Measurements from ENCODE around the gene TNS3.
"Not testable (repeated sequence)": the region's sequence is repeated elsewhere in the genome, so short reads cannot be mapped to it uniquely, and the experiment has no call there.

The TNS3 gene

DNA sequence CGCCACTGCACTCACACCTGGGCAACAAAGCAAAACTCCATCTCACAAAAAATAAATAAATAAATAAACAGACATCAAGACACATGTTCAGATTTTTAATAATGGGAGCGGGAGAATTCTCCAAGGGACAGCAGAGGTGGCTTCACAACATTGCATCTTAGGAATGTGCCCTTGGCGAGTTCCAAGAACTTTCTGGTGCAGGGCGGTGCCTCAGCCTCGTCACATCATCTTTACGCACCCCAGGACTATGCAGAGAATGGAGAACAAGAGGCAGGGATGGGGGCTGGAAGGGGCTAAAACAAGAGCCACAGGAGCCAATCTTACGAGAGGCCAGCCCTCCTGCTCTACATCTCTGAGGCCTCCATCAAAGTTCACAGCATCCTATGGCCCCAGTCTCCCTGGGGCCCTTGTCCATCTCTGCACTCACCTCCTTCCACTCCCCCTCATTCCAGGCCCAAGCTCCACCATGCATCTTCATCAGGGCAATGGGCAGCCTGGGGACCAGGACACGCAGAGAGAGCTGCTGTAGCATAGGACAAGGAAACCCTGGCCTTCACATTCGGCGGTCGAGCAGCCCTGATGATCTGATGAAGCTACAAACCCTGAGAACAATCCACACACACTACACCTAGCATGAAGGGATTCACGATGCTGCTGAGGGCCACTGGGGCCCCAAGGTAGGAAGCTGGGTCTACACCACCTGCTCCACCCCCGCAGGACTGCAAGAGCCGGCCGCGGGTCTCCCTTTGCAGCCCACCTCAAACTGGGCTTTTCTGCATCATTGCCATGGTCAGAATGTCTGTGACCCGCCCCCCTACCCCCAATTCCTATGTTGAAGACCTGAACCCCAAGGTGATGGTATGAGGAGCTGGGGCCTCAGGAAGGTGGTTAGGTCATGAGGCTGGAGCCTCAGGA lies 22.3 kb downstream of the TNS3 start:
- no peak for DNase-seq

DNA sequence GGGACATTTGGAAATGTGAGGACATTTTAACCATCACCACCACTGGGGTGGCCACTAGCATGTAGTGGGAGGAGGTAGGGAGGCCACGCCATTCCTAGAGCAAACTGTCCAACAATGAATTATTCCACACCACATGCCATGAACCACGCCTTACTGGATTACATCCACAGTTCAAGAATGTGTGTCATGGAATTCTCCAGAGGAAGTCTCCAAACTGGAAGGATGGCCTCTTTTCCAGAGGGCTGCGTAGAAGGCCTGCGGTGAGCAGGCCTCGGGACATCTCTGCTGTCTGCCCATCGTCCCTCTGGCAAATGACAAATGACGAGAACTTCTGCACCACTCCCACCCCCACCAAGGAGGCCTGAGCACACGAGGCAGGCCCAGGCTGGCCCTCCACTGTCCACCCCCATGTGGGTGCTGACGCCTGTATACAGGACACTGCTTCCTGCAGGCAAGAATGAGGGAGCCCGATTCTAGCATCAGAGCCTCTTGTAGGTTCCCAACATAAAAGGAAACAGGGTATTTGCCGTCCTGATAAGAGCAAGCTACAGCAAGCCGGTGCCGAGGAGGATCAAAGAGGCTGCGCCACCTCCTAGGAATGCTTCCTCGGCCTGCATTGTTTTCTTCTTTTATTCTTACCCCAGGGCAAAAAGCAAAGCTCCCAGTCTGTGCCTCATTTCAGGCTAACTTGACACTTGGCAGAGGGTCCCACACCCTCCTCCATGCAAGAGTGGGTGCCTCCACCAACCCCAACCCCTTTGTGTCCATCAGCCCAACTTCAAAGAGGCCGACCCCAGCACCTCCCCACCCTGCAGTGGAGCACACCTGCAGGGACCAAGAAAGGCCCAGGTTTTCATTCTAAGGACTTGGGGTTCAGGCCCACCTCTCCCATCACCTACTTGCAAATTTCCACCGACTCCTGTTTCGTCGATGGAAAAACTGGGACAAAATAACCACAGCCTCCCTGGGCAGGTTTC lies 23.9 kb downstream of the TNS3 start:
- no peak for DNase-seq

DNA sequence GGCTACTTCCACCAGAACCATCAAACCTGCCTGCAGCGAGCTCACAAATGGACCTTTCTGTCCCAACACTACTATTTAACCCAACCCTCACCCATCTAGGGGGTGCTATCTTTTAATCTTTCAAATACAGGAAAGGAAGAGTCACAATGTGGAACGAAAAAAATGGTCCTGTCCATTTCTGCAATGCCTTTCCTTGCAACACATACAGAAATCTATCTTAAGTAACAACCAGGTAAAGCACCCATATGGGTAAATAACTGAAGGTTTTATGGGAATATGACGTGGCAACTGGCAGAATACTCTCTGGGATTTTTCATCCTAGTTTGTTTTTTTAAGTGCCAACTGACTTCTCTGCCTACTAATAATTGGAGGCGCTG lies 24.6 kb downstream of the TNS3 start:
- DNase-seq, result no peak

- DNase-seq, result no peak
Observed at GRCh38 chr7:47556511-47557180, 25.3 kb downstream of the TNS3 start.

DNA sequence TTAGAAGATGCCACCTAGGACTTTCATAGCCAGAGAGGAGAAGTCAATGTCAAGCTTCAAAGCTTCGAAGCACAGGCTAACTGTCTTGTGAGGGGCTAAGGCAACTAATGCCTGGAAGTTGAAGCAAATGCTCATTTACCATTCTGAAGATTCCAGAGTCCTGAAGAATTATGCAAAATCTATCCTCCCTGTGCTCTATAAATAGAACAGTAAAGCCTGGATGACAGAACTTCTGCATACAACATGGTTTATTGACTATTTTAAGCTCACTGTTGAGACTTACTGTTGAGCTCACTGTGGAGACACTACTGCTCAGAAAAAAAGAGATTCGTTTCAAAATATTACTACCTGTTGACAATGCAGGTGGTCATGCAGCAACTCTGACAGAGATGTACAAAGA lies 28.6 kb downstream of the TNS3 start:
- DNase-seq, result no peak

DNA sequence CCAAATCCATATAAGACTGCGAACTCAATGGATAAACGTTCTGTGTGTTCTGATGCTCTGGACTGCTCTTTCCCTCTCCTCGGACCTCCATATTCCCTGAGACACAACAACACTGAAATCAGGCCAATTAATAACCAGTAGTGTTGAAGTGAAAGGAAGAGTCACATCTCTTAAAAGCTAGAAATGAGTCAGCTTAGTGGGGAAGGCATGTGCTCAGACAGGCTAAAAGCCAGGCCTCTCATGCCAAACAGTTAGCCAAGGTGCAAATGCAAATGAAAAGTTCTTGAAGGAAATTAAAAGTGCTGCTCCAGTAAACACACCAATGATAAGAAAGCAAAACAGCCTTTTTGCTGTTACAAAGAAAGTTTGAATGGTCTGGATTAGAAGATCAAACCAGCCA lies 29.3 kb downstream of the TNS3 start:
- no peak for DNase-seq

DNA sequence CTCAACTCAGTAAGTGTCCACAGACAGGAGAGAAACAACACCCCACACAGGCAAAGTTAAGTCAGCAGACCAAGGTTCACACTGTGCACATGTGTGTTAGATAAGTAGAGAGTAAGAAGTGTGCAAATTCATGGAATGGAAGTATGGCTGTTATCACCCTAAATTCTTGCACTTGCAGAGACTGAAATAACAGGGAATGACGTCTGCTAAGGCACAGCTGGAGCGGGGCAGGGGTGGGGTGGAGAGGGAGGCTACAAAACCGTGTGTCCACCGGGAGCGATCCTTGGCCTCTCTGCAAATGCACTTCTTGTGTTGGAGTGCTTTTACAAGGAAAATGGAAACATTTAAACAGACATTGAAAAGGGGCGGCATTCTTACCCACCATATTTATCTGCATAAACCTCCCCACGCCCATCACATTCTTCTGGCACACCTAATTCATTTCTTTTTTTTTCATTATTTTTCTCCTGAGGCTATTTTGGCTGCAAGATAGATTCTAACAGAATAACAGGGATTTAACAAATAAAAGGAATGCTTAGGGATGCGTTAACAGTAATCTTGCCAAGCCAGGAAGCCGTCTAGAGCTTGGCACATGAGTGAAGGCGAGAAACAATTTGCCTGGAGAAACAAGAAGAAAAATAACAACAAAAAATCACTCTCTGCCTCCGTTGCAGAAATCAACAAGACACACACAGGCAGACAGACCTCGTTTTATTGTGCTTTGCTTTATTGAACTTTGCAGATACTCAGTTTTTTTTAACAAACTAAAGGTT lies 30.1 kb downstream of the TNS3 start:
- DNase-seq, result no peak

DNA sequence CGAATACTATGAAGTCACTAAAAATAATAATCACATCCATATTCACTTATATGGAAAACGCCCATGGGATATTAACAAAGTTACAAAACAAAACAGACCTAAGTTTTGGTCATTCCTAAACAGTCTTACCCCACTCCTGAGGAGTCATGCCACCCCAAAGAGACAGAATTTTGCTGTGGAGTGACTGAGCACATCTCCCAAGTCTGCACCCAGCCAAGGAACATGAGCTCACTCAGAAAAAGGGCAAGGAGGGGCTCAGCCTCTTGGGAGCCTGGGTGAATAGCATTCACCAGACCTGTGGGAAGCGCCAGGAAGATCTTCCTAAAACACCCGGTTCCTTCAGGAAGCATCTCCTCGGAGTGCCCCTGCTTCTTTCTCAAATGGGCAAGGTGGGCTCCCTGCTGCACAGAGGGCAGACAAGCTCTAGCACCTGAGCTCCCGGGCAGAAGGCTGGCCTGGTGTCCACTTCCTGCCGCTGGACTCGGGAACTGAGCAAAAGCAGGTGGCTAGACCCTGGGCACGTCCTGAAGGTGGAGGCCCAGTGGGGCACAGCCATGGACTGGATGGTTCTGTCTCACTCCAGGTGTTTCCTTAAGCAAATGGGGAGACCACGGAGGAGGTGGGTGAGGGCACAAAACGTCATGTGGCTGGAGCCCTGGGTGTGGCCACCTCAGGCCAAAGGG lies 31.0 kb downstream of the TNS3 start:
- no peak for DNase-seq

DNA sequence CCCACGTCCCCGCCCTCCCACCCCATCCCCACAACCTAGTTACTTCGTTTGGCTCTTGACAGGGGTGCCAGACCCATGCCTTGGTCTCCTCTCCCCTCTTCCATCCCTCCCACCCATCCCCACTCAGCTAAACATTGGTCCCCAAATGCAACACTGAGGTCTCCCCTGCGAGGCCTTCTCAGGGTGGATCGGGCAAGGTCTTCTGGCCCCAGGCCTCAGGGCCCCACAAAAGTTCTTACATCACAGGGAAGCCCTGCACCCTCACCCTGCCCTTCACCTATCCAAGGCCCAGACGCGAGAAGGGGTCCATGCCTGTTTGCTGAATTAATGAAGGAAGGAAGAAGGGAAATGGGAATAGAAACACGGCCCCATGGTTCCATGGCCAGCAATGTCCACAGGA lies 32.0 kb downstream of the TNS3 start:
- no peak for DNase-seq

- DNase-seq, result no peak
Observed at GRCh38 chr7:47549397-47549796, 32.5 kb downstream of the TNS3 start.

DNA sequence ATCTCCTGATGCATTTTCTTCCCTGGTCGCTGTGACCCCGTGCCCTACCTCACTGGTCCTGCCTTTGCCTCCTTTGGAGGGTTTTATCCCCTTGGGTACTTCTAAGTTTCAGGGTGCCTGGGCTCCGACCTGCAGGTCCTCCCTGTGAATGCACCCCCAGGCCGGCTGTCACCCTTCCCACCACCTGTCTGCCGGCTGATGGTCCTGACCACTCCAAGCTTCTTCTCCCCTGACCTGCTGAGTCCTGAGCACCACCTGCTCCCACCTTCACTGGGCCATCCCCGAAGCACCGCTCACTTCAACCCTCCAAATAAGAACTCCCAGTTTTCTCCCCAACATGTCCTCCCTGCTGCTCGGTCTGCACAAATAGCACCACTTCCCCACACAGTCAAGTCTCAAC lies 33.4 kb downstream of the TNS3 start:
- DNase-seq, result no peak

DNA sequence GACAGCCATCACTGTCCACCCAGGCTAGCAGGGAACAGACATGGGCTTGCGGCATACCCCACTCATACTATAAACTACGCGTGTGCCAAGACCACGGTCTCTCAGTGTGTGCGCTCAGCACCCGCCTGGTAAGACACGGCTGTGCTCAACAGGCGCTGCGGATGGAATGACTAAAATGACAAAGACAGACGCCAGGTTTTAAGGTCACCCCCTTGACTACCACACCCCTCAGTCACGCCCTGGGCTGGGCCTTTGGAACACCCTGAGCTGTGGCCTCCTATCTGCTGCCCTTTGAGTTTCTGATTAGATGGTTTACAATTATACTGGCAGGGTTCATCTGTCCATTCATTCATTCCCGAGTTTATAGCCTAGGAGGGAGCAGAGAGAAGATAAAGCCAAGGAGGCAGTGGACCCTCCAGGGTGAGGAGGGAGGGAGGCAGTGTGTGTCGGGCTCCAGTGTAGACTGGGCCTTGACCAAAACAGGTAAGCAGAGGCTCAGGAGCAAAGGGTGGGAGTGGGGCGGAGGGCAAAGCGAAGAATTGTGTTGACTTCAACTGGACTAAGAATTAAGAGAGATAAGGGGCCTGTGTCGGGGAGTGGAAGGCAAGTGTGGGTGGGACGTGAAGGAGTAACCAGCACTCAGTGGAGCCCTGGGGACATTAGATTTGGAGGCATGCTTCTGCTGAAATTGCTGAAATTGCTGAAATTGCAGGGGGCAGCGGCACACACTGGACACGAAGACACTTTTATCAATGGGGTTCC lies 35.0 kb downstream of the TNS3 start:
- DNase-seq, result no peak

DNA sequence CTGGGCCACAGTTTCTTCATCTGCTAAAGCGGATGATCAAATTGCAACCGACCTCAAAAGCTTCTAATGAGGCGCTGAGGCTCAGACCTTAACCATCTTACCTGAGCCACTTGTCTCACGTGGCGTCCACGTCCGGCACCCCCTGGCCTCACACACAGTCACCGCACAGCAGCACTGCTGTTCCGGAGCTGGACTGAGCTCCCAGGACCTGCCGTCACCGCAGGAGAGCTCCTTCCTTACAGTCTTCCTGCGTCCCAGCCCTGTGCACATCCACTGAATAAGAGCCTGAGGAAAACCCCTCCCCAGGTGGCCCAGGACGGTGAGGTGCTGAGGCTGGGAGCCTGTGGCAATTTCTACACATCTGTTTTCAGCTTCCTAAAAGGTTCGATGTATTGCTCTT lies 35.7 kb downstream of the TNS3 start:
- DNase-seq, result no peak

- no peak for DNase-seq
Observed at GRCh38 chr7:47544416-47544815, 37.5 kb downstream of the TNS3 start.

GRCh38 chr7:47543714-47544113 lies 38.2 kb downstream of the TNS3 start:
- no peak for DNase-seq

GRCh38 chr7:47543056-47543455 lies 38.9 kb downstream of the TNS3 start:
- DNase-seq, result no peak

DNA sequence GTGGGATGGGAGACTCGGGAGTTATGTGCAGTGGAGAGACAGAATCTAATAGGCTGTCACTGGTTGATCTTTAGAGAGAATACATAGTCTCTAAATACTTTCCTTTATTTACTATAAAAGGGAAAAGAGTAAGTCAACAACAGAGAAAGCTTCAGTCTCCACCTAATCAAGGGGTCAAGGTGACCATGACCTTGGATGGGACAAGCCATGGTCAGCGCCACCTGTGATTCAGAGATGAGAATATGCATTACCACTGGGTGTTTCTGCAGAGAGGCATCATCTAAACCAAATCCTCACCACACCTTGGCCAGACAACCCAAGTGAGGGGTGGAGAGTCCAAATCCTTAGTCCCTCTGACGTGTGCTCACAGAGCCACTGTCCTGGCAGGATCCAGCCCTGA lies 39.9 kb downstream of the TNS3 start:
- no peak for DNase-seq

DNA sequence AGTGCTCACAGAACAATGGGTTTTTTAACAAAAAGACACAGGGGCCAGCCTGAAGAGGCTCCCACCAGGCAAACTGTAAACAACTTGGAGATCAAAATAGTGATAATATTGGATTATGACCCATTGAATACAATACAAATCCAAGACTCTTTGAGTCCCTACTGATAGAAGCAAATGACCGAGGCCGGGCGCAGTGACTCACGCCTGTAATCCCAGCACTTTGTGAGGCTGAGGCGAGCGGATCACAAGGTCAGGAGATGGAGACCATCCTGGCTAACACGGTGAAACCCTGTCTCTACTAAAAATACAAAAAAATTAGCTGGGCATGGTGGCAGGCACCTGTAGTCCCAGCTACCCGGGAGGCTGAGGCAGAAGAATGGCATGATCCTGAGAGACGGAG lies 40.4 kb downstream of the TNS3 start:
- DNase-seq, result not testable (repeated sequence)

DNA sequence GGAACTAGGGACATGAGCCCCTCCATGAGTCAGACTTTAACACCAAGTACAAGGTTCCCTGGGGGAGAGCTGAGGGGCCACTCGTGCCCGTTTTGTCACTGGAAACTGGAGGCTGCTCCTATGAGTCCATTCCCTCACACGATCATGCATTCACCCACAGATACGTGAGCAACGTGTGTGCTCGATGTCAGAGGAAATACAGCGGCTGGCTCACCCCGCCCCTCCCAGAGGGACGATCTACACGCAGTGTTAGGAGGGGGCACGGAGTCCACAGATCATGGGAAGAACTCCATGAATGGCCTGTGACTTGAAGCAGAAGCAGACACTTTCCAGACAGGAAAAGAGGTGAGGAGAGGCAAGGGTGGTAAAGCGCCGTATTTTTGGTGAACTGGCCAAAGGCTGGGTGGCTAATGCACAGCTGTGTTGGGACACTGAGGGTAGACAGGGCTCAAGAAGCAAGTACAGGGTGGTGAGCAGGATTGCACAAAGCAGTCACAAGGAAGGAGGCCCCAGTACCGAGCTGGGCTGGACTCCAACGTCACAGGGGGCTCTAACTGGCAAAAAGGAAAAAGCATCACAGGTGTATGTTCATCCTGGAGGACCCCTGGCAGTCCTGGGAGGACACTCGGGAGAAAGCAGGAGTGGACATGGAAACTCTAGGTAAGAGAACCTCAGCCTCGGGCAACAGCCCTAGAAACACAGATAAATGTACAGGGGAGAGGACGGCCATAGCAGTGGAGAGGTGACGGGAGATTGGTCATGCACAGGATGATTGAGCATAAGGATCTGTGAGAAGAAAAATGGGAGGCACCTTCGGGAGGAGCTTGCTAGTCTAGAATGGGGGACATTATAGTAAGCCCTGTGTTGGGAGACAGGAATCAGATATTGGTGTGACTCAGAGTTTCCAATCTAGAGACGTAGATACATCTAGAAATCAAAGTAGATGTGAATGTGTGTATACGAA lies 41.2 kb downstream of the TNS3 start:
- no peak for DNase-seq

DNA sequence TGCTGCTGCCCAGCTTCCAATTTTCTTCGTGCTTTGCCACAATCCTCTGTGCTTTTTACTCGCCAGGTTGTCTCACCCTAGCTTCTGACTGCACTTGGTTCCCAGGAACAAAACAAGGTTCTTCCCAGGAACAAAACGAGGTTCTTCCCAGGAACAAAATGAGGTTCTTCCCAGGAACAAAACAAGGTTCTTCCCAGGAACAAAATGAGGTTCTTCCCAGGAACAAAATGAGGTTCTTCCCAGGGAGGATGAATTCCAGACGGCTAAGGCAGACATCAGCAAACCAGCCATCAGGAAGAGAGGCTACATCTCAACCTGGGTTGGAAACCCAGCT lies 41.9 kb downstream of the TNS3 start:
- DNase-seq, result no peak

Measured in NCI-H510A (cell line).